Fibroblast of pulmonary artery (primary cell): ENCODE data around the gene CPNE9.

Experiments used
- DNase-seq: peaks from one replicate; pipeline ENCODE4 v3.0.0-alpha.2; 2010; ENCODE audit warnings: low read depth
- H3K4me3 ChIP-seq: replicated peaks from 2 replicates; pipeline ENCODE4 v1.5.1; 2011; ENCODE audit warnings: low read depth, mild to moderate bottlenecking, control low read depth, low read length, moderate library complexity
- TF ChIP-seq, protein P1 (sequence below): IDR thresholded peaks from 2 replicates; pipeline ENCODE4 v1.5.1; 2011; ENCODE audit warnings: mild to moderate bottlenecking, control low read depth, low read length, inconsistent platforms; ENCODE audit errors: missing control alignments

CPNE9 gene

DNA sequence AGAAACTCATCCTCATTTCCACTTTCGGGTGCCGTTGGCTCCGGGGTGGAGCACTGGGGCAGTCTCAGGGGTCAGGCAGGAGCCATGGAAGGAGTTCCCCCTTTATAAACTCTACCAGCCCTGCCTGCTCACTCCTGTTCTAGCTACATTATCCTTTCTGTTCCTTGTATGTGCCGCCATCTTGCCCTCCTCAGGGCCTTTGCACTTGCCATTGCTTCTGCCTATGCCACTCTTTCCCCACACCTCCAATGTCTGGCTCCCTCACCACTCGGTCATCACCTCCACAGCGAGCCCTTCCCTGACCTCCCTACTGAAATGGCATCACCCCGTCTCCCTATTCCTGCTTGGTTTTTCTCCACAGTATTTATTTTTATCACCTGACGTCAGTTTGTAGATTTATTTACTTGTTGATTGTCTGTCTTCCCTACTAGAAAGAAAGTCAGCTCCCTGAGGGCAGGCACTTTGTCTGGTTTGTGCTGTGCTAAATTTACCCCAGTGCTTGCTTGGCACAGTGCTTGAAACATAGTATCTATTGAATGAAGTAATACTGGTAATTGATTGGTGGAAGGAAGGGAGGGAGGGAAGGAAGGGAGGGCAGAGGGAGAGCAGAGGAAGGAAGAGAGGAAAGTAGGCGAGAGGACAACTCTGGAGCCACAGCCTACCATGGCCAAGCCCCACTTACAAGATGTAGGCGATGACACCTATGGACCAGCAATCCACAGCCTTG, 57.3 kb downstream of the CPNE9 start:
- TF ChIP-seq, protein P1, sequence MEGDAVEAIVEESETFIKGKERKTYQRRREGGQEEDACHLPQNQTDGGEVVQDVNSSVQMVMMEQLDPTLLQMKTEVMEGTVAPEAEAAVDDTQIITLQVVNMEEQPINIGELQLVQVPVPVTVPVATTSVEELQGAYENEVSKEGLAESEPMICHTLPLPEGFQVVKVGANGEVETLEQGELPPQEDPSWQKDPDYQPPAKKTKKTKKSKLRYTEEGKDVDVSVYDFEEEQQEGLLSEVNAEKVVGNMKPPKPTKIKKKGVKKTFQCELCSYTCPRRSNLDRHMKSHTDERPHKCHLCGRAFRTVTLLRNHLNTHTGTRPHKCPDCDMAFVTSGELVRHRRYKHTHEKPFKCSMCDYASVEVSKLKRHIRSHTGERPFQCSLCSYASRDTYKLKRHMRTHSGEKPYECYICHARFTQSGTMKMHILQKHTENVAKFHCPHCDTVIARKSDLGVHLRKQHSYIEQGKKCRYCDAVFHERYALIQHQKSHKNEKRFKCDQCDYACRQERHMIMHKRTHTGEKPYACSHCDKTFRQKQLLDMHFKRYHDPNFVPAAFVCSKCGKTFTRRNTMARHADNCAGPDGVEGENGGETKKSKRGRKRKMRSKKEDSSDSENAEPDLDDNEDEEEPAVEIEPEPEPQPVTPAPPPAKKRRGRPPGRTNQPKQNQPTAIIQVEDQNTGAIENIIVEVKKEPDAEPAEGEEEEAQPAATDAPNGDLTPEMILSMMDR, result no peak
- DNase-seq, result no peak

DNA sequence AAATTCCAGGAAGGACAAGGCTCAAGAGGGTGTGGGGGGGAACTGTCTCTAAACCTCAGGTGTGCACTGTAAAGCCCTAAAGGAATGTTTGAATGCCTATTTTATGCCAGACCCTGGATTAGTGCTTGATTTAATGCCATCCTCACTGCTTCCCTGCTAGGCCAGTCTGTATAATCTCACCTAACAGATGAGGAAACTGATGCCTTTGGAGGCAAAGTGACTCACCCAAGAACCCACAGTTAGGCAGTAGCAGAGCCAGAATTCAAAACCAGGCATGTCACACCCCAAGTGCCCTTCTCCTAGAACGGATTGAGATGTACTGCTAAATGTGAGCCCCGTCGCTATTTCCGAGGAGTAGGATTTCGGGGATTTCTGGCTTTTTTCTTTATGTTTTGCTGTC, 58.3 kb downstream of the CPNE9 start:
- no peak for DNase-seq
- TF ChIP-seq, protein P1, result no peak
- H3K4me3 ChIP-seq, result no peak overlapping the region

More for the DNA sequence above, 57.3 kb downstream of the CPNE9 start:
- no peak overlapping the region for H3K4me3 ChIP-seq

DNA sequence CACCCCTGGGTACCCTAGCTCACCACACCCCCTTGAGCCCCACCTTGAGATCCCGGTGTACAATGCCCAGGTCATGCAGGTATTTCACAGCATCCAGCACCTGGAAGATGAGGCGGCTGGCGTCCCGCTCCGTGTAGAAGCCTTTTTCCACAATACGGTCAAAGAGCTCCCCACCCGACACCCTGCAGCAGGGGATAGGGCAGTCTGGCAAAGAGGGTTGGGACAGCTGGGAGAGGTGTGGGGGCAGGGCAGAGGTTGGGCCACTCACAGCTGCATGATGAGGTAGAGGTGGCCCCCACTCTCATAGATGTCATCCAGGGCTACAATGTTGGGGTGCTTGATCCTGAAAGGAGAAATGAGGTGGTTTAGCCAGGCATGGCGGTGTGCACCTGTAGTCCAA, 59.2 kb downstream of the CPNE9 start:
- TF ChIP-seq, protein P1, result no peak
- H3K4me3 ChIP-seq, result no peak overlapping the region
- DNase-seq, result no peak

DNA sequence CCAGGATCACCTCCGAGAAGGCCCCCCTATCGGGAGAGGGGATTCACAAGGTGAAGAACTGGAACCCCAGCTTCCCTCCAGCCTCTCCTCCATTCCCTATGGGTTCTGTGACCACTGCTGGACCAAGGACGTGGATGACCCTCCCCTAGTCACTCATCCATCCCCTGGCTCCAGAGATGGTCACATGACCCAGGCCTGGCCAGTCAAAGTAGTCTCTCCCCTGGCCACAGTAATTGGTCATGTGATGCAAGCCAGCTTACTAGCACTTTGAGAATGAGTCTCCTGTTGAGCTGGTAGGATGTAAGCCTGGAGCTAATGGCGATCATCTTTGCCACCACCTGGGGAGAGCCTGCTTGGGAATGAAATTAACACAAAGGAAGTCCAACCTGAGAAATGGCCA, 62.2 kb downstream of the CPNE9 start:
- H3K4me3 ChIP-seq, result no peak overlapping the region
- no peak for DNase-seq
- TF ChIP-seq, protein P1, result no peak

DNA sequence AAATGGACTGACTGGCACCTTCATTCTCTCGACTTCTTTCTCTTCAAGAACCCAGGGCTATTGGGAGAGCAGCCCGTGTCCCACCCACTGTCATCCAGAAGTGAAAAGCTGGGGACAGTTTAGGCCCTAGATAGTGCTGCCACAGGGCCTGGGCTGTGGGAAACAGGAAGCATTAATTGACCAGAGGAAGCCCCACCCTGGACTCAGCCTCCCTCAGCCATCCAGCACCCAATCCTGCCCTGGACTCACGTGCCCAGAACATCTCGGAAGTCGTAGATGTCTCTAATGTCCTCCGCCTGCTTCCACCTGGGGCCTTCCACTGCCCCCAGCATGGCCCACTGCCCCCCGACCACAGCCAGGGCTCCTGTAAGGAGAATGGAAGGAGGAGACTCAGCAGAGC, 63.8 kb downstream of the CPNE9 start:
- DNase-seq, result no peak
- TF ChIP-seq, protein P1, result no peak
- H3K4me3 ChIP-seq, result no peak overlapping the region

- TF ChIP-seq, protein P1, result no peak
- no peak overlapping the region for H3K4me3 ChIP-seq
- DNase-seq, result no peak
These were observed 64.6 kb downstream of the CPNE9 start for GRCh38 chr3:9768141-9768775.
